Chondrocyte (in vitro differentiated cells): ENCODE data around the gene MTURN. TPM values are rescaled to one million over a fixed set of nuclear protein-coding genes. Genes with fewer than 3 reads are reported as not detected.

Experiments
- DNase-seq: peaks from one replicate; pipeline ENCODE4 v3.0.0; 2021; ENCODE audit warnings: mixed read lengths, low spot score
- H3K27ac Mint-ChIP-seq: one replicate; pipeline ENCODE4 v1.8.0; 2021; ENCODE audit warnings: mild to moderate bottlenecking, moderate library complexity, mixed read lengths; ENCODE audit not compliant: unreplicated experiment
- H3K27me3 Mint-ChIP-seq: 2 replicates; pipeline ENCODE4 v1.8.0; 2021; ENCODE audit warnings: low read depth, mixed read lengths
- H3K36me3 Mint-ChIP-seq: 2 replicates; pipeline ENCODE4 v1.8.0; 2021; ENCODE audit warnings: low read depth, mixed read lengths
- H3K4me1 Mint-ChIP-seq: 2 replicates; pipeline ENCODE4 v1.8.0; 2021; ENCODE audit warnings: low read depth, mild to moderate bottlenecking, mixed read lengths
- H3K4me3 Mint-ChIP-seq: one replicate; pipeline ENCODE4 v1.8.0; 2021; ENCODE audit warnings: mild to moderate bottlenecking, moderate library complexity, mixed read lengths; ENCODE audit not compliant: unreplicated experiment
- H3K9me3 Mint-ChIP-seq: 2 replicates; pipeline ENCODE4 v1.8.0; 2021; ENCODE audit warnings: low read depth, mixed read lengths
- CTCF ChIP-seq: fragments of 200-600 bp; sonication (generic); IDR thresholded peaks from 2 replicates; pipeline ENCODE4 v1.5.0; 2021; ENCODE audit warnings: antibody characterized with exemption, mild to moderate bottlenecking, moderate library complexity
- total RNA-seq: library from RNA; stranded (reverse); gene quantifications from 3 replicates; pipeline ENCODE4 v1.2.1, GENCODE V29; 2021

MTURN gene
- total RNA-seq, 1 donor from 2014 or later, result 15.7 TPM

- Mint-ChIP-seq H3K4me1 (no peaks in the 10 kb centered on the region), H3K4me3 (no peak overlapping the region), H3K27ac (no peak overlapping the region), H3K9me3 (no peaks in the 10 kb centered on the region), H3K36me3 (peaks cover 12% of the 10 kb centered on the region), H3K27me3 (no peaks in the 10 kb centered on the region)
- no peak for TF ChIP-seq CTCF
- DNase-seq, result no peak
Observed at GRCh38 chr7:30154111-30154587, 19.4 kb downstream of the MTURN start.

- DNase-seq, result no peak
- Mint-ChIP-seq H3K27ac (no peak overlapping the region), H3K36me3 (peaks cover 10% of the 10 kb centered on the region), H3K4me1 (peaks cover 2% of the 10 kb centered on the region), H3K9me3 (no peaks in the 10 kb centered on the region), H3K4me3 (no peak overlapping the region), H3K27me3 (no peaks in the 10 kb centered on the region)
- no peak for TF ChIP-seq CTCF
Observed at GRCh38 chr7:30155481-30155880, 20.7 kb downstream of the MTURN start.

- Mint-ChIP-seq H3K9me3 (no peaks in the 10 kb centered on the region), H3K4me3 (no peak overlapping the region), H3K4me1 (peaks cover 5% of the 10 kb centered on the region), H3K27me3 (no peaks in the 10 kb centered on the region), H3K36me3 (peaks cover 5% of the 10 kb centered on the region), H3K27ac (no peak overlapping the region)
- no peak for TF ChIP-seq CTCF
- DNase-seq, result no peak
Observed at GRCh38 chr7:30157204-30157603, 22.4 kb downstream of the MTURN start.

GRCh38 chr7:30159163-30159562, 24.4 kb downstream of the MTURN start:
- Mint-ChIP-seq H3K27me3 (no peaks in the 10 kb centered on the region), H3K36me3 (peaks cover 4% of the 10 kb centered on the region), H3K9me3 (no peaks in the 10 kb centered on the region), H3K4me1 (peaks cover 24% of the 10 kb centered on the region), H3K27ac (no peak overlapping the region), H3K4me3 (no peak overlapping the region)
- no peak for TF ChIP-seq CTCF
- no peak for DNase-seq

GRCh38 chr7:30159698-30160143, 24.9 kb downstream of the MTURN start:
- Mint-ChIP-seq H3K36me3 (peaks cover 4% of the 10 kb centered on the region), H3K27ac (no peak overlapping the region)

More at GRCh38 chr7:30159698-30160143, 24.9 kb downstream of the MTURN start:
- H3K4me1 Mint-ChIP-seq, result peaks cover 27% of the 10 kb centered on the region
- DNase-seq, result no peak
- H3K4me3 Mint-ChIP-seq, result no peak overlapping the region
- H3K27me3 Mint-ChIP-seq, result no peaks in the 10 kb centered on the region
- peak; percentile 44 for TF ChIP-seq CTCF
- H3K9me3 Mint-ChIP-seq, result no peaks in the 10 kb centered on the region
